Hypothalamus (tissue), 51 donors: Measurements from ENCODE around the gene KREMEN2.

Experiments
- DNase-seq, 51 donors: peaks; one replicate each; lab custom pipeline; 2025; lab: John Stamatoyannopoulos, UW

Gene KREMEN2

GRCh38 chr16:2975161-2975795 is 11.2 kb downstream of the KREMEN2 start:
- no peak for DNase-seq

- DNase-seq: peak in 10 of 51 donors; percentile 14 to 45 (median 26)
These were observed 12.1 kb downstream of the KREMEN2 start for GRCh38 chr16:2976201-2976600.

GRCh38 chr16:2976673-2977072 is 12.6 kb downstream of the KREMEN2 start:
- no peak for DNase-seq

- DNase-seq: peak in 16 of 51 donors; percentile 11 to 49 (median 36)
These were observed 13.4 kb downstream of the KREMEN2 start for GRCh38 chr16:2977440-2977839.

GRCh38 chr16:2979669-2980226 is 15.7 kb downstream of the KREMEN2 start:
- DNase-seq: no peak

- DNase-seq: peak in 50 of 51 donors; percentile 47 to 94 (median 79)
These were observed 16.4 kb downstream of the KREMEN2 start, which contains the start of gene PKMYT1 for GRCh38 chr16:2980227-2981176. PKMYT1 (minus strand) TSS chr16:2980446; CDS start chr16:2979657, 789 bp downstream.

- DNase-seq: no peak
These were observed 17.3 kb downstream of the KREMEN2 start for GRCh38 chr16:2981177-2981898.

- no peak for DNase-seq
These were observed 17.8 kb downstream of the KREMEN2 start for GRCh38 chr16:2981899-2982250.

- no peak for DNase-seq
These were observed 18.3 kb downstream of the KREMEN2 start for GRCh38 chr16:2982402-2982801.

- peak in 46 of 51 donors; percentile 20 to 87 (median 66) for DNase-seq
These were observed 19.6 kb downstream of the KREMEN2 start for GRCh38 chr16:2983706-2984136.

GRCh38 chr16:2985462-2985861 is 21.4 kb downstream of the KREMEN2 start:
- no peak for DNase-seq

GRCh38 chr16:2985893-2986355 is 21.8 kb downstream of the KREMEN2 start:
- DNase-seq: no peak

- DNase-seq: no peak
These were observed 22.6 kb downstream of the KREMEN2 start for GRCh38 chr16:2986623-2987188.

GRCh38 chr16:2987286-2987685 is 23.2 kb downstream of the KREMEN2 start:
- no peak for DNase-seq

GRCh38 chr16:2987833-2988232 is 23.8 kb downstream of the KREMEN2 start:
- DNase-seq: no peak

- DNase-seq: no peak
These were observed 24.6 kb downstream of the KREMEN2 start for GRCh38 chr16:2988590-2989099.

GRCh38 chr16:2990891-2991290 is 26.8 kb downstream of the KREMEN2 start:
- no peak for DNase-seq

GRCh38 chr16:2991566-2992261 is 27.6 kb downstream of the KREMEN2 start:
- DNase-seq: no peak

- no peak for DNase-seq
These were observed 28.5 kb downstream of the KREMEN2 start for GRCh38 chr16:2992383-2993081.
